OCI-M1 (cell line): ENCODE results near the gene PLCL1.
A peak's percentile ranks its signal among the peaks of the same experiment; 100 is the strongest.

ENCODE experiments used
- DNase-seq: peaks from one replicate; lab custom pipeline; 2025; lab: John Stamatoyannopoulos, UW

PLCL1 gene

DNA sequence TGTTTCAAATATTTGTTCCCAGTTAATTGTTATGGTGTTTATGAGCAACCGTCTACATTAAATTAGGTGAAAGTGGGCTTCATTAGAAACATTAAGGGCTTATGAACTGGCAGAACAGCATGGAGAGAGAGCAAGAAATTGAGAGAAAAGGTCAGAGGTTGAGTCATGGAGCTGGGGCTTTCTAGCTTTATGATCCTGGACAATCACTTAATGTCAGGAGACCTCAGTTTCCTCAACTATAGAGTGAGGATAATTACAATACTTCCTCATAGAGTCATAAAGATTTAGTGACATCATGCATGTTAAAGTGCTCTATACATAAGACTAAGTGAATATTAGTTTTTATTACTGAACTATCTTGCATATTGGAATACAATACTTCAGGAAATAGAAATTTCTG is 83.9 kb downstream of the PLCL1 start:
- peak; percentile 28 for DNase-seq

DNA sequence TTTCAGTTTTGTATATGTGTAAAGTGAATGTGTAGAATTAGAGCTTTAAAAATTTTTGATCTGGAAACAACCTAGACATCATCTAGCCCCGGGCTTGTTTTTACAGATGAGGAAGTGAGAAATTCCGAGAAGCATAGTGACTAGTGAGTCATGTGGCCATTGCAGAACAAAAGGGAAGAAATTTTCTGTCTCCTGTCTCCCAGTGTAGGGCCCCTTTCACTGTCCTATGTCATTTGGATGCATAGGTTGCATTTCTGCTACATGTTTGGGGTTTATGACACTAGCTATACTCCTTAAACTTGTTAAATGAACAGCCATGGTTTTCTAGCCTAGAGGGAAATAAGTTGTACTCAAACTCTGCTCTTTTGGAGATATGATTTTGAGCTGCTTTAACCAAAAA is 84.6 kb downstream of the PLCL1 start:
- peak; percentile 92 for DNase-seq

DNA sequence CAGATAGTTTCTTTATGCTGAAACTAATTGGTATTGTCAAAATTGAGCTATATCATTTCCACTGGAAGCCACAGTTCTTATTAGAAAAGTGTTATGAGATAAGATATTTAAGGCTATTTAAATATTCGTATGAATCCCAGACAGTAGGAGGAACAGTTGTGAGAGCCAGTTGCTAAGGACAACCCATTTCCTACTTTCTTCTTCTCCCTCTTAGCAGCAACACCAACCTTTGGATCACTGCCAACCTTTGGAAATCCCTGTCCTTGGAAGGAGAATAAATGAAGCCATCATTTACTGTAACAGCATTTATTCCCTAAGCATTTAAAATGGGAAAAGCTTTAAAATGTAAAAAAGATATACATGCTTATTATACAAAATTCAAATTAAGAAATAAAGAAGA is 85.8 kb downstream of the PLCL1 start:
- DNase-seq = peak; percentile 44

DNA sequence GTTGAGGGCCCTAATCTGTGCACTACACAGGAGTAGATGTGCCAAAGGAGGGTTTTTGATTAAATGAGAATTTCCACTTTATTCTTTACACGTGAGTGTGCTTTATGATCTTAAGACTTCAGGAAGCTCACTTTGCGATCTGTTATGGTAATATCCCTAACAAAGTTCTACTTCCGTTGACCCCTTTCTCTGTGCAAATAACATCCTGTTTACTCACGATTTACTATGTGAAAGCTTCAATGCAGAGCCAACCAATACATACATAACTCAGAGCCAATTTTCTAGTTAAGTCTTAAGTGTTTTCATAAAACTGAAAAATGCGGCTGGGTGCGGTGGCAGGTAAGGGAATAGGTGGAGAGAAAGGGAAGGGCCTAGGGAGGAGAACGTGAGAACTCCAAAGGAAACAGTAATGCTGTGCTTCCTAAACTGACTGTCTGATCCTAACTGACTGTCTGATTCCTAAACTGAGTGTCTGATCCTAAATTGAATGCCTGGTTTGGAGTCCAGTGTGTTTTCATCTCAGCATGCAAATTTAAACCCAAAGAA is 87.6 kb downstream of the PLCL1 start:
- DNase-seq = no peak

DNA sequence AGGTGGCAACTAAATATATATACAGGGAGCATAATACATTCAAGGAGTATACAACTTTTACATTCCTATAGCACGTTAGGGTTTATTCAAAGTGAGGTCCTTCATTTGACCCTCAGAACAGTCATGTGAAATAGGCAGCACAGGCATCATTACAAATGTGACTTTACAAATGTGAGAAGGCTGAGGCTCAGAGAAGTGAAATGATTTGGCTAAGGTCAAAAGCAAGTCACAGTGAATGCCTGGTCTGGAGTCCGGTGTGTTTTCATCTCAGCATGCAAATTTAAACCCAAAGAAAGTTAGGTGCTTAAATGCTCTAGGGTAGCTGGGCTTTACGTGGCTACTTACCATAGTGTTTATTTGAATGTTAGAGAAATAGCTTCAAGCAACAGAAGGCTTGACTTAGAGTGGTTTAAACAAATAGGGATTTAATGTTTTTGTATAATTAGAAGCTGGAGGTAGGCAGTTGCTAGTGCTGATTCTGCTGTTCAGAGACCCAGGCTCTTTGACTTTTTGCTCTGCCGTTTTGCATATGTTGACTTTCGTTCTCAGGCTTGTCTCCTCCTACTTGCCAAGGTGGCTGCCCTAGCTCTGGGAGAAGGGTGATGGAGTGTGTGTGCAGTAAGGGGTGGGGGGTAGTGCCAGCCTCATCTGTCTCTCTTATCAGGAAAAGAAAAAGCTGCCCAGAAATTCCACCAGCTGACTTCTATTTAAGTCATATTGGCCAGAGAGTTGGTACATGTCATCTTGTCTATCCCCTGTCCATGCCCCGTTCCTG is 89.2 kb downstream of the PLCL1 start:
- DNase-seq = no peak

DNA sequence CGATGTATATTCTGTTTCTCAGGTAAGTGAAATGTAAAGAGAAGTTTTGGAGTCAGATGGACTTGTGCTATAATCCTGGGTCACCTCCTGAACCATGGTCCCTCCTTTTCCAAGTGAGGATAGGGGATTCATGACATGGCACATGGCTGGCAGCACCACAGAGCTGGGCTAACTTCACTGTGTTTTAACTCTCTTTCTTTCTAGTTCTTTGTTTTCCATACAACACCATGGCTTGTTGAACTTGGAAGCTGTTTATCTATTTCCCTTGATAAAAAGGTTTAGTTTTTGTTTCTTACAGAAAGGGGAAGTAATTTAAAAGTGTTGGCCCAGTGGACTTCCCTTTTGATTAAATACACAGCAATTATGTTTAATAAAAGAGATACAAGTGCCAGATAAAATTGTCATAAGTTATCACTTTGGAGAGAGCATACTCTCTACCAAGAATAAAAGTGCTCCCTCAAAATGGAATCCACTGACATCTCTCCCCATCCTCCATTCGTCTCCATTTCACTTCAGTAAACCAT is 90.4 kb downstream of the PLCL1 start:
- peak; percentile 73 for DNase-seq

DNA sequence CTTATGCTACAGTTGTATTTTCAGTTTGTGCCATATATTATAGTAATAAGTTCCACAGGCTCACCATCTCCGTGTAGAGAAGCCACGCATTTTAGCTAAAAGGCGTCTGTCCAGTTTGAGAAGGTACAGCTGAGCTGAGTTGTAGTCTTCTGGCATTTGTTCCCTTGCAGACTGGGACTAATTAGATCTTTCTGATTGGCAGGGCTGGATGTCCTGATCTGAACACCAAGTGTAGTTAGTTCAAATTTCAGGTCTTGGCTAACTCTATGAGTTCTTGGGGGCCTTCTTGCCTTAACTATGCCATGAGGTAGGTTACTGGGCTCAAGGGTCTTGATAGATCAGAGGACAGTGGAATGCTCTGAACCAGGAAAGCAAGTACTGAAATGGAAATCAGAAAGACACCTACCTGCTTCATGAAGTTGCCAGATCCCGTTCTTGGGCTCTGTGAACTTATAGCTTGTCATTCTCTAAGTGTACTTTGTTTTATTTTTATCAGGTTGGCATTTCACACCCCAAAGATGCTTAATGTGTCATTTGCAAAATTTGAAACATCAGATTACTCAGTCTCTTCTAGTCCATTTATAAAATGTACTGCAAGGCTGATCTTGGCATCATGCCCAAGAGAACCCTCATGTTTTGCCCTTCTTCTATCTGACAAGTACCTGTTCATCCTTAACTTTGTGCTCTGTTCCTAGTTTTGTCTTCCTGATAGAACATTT is 93.7 kb downstream of the PLCL1 start:
- DNase-seq = no peak

DNA sequence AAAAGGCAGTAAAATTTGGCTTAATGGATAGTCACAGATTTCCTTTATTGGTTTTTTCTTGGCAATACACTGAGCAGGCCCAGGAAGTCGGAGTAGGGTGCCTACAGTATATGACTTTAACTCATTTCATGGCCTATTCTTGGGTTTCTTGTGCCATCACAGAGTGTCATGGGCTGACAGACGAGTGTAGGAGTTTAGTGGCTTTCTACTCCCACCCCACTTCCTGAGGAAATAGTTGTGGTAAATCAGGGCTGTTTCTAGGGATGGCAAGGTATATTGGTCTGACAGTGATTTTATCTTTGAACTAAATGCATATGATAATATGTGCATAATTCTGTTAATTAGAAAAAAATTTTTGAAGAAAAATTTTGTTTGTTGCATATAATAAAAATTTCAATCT is 100.1 kb downstream of the PLCL1 start:
- no peak for DNase-seq

DNA sequence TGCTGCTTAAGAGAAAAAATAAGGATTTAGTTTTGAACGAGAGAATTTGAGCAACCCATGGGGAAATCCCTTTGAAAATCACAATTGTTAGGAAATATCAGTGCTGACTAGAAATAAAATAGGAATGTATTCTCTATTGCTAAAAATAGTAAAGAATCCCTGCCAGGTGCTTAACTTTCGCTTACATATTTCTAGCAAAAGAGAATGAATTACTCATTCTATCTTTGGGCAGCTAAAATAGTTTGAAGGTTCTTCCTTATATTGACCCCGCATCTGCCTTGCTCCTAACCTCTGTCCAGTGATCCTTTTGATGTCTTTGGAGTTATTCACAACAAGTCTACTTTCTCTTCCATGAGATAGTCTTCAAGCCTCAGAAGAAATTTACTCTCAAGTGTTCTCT is 103.8 kb downstream of the PLCL1 start:
- DNase-seq = no peak

DNA sequence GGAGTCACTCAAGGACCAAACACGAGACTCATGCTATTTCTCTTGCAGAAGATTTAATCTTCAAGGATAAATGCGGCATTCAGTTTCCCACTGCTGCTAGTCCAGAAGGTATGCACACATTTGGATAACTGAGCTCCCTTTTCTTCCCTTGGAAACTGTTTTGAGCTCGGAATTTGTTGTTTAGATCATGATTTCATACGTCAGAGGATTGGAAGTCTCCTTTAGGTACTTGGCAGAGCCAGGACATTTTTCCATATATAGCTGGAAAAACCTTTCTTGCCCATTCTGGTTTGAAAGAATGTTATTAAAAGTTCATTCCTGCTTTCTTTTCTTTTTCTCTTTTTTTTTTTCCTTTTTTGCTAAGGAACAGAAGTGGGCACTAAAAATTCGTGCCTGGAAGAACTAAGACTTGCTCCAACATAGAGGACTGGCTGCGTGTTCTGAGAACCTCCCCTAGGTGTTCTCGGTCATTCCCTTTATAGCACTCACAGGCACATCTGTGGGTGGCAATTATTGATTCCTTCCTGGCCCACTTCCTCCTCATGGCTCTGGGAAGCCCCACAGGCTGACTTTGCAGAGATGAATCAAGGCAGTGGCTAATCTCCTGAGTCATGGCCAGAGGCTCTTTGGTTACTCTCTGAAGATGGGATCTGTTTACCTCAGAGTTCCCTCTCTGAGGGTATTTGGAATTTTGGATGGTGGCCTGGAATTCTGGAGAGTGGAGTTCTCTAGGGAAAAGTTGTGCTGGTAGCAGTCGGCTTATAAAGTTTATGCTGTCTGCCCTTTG is 104.8 kb downstream of the PLCL1 start:
- no peak for DNase-seq

DNA sequence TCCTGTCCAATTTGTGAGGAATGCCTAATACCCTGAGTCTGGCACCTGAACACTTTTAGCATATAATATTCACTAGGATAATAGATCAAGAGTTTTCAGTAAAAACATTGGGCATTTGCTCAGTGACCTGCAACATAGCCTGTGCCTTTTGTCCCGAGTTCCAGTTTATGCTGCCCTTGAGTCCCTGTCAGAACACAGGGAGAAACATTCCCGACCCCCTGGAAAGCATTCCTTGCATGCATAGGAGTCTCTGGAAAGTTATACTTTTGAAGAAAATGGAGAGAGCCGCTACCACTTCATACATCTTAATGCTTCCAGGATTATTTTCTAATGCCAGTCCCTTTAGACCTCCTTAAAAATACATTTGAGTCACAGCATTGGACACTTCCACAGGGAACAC is 107.3 kb downstream of the PLCL1 start:
- DNase-seq = no peak

DNA sequence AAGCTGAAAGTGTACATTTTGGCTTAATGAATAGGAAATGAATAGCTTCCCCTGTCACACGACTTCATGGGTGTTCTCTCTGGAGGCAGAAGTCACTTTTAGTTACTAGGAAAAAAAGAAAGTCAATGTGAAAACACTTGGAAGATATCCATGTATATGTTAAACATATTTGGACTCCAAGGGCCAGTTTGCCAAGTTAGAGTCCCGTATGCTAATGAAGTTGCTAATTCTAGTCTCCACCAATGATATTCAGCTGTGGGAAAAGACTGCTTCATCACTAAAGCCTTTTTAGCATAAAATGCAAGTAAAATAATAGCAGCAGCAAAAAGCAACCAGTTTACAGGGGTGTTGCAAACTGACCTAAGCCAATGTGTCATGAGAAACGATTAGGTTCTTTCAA is 108.7 kb downstream of the PLCL1 start:
- DNase-seq = no peak

DNA sequence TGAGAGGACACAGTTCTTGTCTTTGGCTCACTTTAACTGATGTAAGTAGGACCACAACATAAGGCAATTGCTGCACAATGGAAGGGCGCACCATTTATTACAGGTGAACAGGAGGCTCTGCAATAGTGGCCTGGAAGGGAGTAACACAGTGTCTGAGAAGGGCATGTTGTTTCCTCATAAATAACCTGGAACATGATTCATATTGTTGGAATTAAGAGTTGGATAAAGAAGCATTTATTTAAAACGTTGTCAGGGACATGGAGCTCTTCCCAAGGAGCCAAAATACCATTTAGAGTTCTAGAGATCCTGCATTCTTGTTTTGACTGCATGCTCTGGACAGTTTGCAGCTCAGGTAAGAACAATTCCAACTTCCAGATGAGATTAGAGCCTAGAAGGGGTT is 110.4 kb downstream of the PLCL1 start:
- no peak for DNase-seq

DNA sequence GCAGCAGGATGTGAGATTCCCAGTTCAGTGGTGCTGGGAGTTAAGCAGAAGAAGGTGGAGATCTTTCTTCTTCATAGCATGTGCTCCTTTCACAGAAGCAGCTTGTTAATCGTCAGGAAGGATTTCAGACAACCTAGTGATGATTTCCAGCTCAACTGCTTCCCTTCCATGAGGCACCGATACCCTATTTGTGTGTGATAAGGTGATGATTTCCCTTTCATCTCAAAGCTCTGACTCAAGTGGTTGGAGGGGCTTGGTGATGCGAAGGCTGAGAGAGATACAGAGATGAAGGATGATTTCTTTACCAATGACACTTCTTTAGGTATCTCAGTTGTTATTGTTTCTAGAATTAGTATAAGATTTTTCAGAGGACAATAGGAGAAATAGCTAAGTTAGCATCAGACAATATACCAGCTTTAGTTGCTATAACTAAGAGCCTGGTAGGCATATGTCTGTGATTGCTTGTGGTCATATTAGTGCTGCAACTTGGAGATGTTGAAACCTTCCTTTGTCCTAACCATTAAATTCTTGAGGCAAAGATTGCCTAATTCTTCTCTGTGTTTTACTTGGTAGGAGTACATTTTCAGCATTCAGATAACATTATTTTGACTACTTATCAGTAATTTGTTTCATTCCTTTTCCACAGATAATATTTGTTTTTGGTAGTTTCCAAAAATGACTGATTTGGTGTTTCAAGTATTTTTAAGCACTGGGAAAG is 111.3 kb downstream of the PLCL1 start:
- peak; percentile 27 for DNase-seq

DNA sequence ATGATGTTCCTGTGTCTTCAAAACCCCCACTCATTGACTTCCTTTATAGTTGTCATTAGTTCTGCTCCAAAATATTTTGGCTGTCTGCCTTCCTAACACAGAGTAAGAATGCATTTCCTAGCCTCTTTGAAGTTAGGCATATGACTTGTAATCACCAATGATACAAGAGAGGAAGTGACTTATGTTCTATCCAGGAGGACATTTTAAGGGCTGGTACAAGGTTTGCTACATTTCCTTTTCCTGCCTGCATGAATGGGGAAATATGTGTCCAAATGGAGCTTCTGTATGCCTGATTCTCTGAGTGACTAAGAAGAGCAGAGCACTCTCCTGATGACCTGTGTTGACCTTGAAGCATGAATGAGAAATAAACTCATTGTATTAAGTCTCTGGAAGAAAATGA is 115.1 kb downstream of the PLCL1 start:
- peak; percentile 37 for DNase-seq

DNA sequence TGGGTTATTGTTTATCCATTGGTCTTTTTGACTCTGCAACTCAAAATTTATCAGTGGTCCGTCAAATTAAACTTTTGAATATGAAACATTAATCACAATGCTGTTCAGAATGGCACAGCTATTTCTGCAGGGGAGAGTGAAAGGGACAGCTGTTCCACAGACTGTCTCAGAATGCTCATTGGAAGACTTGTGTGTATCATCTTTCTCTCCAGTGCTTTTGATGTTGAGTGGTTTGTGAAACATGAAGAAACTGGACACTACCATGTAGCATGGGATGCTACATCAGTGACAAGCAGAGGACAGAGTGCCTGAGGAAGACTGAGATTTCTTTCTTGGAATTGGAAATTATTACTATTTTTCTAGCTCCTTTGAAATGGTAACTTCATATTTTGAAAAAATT is 115.7 kb downstream of the PLCL1 start:
- no peak for DNase-seq

DNA sequence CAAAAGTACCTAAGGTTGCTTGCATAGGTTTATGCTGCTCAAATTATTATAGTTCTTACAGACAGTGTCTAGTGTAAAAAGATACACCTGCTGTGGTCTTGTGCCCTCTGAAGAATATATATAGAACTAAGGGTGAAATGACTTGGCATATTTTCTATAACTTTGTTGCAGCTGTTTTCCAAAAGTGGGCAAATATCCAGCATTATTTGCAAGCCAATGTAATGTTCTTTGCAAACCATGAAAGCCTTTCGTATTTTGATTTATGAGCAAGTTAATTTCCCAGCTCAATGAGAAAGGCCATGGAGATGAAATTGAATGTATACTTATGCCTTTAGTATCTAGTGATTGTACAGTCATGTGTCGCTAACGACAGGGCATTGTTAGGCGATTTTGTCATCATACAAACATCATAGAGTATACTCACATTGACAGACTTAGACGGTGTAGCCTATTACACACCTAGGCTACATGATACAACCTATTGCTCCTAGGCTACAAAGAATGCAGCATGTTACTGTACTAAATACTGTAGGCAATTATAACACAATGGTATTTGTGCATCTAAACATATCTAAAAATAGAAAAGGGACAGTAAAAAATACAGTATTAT is 116.3 kb downstream of the PLCL1 start:
- DNase-seq = no peak

DNA sequence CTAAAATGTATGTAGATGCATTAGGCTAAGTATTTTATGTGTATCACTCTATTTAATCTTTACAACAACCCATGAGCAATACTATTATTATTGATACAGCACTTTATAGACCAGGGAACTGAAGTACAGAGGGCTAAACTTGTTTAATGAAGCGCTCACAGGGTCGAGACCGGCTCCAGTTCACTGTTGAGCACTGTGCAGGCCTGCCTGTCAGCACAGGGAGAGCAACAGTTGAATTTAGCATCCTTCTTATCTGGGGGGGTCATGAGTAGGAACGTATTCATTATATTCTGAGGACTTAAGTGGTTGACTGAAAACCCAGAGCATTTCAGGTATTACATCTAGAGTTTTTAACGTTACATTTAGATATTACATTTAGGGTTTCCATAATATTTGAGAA is 120.1 kb downstream of the PLCL1 start:
- no peak for DNase-seq

DNA sequence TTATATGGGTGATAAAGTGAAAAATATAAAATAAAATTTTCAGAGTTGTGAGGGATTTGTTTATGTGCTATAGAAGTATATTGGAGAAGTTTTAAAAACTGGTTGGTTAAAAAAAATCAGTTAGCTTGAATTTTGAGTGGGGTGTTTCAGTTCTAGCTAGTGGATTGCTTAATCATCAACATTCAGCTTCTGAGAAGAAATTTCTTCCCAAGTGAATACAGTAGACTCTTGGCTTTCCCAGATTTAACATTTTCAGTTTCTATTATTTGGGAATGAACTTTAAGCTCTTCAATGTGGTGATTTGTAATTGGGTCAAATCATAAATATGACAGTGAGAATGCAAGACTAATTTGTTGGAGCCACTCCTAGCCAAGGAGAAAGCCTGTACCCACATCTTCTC is 120.8 kb downstream of the PLCL1 start:
- no peak for DNase-seq

DNA sequence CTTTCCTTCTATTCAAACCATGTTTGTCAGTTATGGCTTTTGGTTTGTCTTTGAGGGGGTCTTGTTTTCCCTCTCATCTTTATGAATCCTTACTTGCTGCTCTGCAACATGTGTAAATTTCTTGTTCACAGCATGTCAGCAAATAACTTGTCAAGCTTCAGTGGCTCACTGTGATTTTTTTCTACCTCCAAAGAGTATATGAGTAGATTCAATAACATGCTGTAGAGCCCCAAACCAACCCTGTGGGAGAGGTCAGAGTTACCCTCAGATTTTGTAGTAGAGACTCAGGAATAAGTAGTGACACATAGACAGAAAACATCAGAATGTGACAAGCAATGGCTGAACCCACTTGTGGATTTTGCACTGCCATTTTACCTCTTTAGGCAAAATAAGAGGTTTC is 121.6 kb downstream of the PLCL1 start:
- DNase-seq = no peak

DNA sequence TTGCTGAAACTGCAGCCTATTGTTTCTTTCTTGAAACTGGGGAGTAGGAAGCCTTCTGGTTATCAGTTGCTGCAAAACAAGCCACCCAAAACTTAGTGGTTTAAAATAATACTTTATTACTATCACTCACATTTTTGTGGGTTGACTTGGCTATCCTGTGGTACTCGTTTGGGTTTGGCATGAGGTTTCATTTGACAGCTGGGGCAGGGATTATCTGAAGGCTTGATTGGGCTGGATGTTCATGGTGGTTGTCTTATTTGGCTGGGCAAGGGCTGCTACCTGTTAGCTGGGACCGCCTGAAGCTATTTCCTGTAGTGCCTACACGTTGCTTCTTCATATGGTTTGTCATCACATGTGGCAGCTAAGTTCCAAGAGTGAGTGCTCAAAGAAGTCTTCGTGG is 122.3 kb downstream of the PLCL1 start:
- DNase-seq = peak; percentile 49
